ENCODE data around the gene ADCY5.

The ADCY5 gene

DNA sequence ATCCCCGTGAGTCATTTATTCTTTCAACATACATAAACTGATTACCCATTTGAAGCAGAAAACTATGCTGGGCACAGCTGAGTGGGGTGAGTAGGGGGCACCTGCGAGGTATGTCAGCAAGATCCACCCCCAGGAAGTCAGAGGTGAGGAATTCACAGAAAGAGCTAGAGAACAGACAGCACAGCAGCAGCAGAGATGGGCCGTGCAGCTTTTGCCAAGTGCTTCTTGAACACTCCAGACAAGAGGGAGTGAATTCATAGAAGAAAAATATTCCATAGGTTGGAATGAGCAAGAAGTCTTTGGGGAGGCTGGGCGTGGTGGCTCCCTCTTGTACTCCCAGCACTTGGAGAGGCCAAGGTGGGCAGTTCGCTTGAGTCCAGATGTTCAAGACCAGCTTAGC lies 9.4 kb upstream of the ADCY5 start:
- no peak for DNase-seq (ENCODE audit: low read depth in 2 of 2)

DNA sequence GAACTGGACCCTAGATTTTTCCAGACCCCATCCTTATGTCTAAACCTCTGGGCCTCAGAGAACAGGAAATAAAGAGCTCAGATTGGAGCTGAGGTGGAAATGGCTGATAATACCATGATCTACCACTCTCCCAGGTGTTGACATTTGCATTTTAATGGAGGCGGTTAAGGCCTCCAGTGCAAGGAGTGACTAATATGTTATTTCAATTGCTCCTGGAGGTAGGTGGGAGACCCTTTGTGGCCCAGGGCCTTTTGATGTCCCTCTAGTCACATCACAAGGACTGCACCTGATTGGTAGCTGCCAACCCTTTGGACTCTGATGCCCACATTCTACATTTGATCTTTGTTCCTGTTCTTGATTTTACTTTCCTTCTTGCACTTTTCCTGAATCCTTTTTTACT lies 9.0 kb upstream of the ADCY5 start:
- no peak for DNase-seq (ENCODE audit: low read depth in 2 of 2)

DNA sequence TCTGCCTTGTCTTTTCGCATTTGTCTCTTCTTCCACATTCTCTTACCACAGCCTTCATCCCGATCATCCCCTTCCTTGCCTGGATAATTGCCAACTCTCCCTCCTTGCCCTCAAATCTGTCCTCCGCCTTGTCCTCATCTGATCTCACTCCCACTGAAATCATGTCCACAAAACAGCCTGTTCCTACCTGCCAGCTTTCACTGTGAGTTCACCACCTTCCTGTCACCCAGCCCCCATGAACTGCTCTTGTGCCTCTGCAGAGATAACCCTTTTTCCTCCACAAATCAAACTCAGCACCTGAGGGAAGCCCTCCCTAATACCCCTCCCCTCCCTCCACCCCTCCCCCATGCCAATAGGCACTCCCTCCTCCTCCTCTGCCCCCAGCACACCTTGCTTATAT lies 4.8 kb upstream of the ADCY5 start:
- no peak for DNase-seq (ENCODE audit: low read depth in 2 of 2)

DNA sequence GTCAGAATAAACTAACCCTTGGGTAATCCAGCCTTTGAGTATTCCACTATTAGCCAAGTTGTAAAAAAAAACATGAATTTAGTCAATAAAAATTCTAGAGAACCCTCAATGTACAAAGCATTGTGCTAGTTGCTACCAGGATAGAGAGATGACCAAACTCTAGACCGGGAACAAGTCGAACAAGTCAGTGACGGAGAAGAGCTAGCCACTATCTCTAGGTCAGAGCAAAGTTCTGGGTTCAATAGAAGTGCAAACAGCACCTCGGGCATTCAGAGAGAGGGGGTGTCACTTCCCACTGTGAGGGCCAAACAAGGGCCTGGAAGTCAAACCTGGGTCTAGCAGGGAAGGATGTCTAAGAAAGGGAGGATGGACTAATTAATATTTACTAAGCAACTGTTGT lies 2.3 kb upstream of the ADCY5 start:
- no peak for DNase-seq (ENCODE audit: low read depth in 2 of 2)

DNA sequence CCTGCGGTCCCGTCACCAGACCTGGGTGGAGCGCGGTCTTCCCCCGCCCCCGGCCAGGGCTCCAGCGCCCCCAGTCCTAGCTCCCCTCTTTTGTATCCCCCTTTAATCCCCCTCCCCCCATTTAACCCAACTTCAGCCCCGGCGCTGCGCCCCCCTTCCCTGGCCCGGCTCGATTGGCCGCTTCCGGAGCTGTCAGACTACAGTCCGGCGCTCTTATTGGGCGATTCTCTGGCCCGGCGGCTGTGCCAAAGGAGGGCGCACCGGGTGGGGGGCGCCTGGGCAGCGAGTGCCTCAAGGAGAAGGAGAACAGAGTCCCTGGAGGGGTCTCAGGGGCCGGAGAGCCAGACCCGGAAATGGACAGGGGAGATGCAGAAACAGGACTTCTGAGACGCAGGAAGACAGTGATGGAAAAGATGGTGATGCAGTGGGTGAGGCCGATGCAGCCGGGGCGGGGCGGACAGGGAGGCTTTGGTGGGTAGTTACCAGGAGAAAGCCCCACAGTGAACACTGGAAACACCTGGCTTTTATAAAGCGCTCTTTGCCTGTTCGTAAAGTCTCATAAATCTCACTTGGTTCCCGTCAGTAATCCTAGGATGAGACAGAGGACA lies 1.2 kb upstream of the ADCY5 start:
- no peak for DNase-seq (ENCODE audit: low read depth in 2 of 2)

DNA sequence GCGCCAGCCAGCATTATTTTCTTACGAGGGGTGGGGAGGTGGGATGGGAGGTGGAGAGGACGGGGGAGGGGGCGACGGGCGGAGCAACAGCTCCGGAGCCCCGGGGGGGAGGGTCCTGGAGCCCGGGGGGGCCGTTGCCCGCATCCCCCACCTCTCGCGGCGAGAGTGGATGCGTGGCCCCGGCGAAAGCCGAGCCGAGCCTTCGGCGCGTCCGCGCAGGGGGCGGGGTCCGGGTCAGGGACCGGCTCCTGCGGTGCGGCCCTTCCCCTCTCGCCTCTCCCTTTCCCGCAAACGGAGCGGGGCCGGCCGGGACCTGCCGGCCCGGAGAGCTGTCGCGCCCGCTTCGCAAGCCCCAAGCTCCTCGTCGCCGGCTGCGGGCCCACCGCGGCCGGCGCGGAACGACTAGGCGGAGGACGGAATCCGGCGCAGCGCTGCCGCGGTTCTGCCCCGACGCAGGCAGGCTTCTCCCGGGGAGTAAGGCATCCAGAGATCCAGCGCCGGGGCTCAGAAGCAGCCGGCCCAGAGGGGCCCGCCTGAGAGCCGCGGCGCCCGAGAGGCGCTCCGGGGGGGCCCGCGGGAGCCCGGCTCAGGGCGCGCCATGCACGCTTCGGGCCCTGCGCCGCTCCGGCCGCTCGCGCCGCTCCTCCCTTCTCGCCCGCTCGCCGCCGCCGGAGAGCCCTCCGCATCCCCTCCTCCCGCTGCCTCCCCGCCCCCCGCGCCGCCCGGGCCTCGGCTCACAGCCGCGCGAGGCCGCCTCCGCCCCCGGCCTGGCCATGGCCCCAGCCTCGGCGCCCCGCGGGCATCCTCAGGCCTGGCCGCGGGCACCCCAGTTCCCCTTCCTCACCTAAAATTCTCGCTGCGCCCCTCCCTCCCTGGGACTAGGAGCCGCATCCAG lies 459 bp upstream of the ADCY5 start:
- no peak for DNase-seq (ENCODE audit: low read depth in 2 of 2)

DNA sequence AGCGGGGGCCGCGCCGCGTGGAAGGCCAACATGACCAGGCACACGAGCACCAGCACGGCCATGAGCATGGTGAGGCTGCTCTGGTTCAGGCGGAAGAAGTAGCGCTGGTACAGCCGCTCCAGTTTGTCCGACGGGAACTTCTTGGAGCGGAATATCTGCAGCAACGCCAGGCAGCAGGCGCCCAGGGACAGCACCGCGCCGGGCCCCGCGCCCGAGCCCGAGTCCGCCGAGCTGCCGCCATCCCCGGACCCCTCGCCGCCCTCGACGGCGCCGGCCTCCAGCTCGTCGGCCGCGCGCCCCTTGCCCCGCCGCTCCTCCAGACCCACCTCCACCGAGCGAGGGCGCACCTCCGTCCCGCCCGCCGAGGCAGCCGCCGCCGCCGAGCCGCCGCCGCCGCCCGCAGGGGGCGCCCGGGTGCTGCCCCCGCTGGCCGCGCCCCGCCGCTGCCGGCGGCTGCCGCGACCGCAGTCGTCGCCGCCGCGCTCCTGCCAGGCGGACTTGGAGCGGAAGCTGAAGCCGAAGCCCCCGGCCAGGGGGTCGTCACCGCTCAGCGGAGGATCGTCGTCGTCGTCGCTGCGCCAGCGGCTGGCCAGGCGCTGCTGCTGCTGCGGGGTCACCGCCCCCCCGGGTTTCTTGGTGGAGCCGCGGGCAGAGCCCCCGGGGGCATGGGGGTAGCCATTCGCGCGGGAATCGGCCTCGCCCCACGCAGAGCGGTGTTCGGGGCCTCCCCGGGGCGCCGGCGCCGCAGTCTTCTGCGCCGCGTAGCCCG lies 957 bp downstream of the ADCY5 start:
- no peak for DNase-seq (ENCODE audit: low read depth in 2 of 2)

DNA sequence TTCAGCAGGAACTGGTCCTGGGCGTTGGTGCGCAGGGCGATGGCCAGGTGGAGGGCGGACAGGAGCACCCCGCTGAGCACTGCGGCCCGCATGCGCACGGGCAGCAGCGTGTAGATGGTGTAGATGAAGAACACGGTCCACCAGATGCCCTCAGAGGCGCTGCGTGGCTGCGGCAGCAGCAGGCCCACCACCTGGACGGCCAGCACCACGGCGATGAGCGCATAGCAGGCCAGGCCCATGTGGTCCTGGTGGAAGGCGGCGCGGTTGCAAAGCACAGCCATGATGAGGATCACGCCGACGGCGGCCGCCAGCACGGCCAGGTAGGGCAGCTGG lies 1.5 kb downstream of the ADCY5 start:
- no peak for DNase-seq (ENCODE audit: low read depth in 2 of 2)

DNA sequence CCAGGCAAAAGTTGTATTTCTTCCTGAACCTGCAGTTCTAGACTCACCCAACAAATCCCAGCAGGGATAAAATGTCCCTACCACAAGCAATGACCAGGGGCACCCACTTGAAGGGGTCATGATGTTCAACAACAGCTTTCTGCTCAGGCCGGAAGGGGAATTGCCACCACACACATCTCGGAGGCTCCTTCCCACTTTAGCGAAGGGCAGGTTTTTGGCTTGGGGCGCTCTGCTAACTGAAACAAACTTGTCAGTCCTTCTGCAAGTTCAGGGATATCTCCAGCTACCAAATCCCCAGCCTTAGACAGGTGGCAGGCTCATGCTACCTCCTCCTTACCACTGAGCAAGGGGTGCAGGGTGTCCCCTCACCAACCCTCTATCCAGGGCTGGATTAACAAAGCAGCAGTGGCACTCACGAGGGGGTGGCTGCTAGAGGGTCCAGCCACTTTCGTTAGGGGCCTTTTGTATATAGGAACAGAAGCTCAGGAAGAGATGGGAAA lies 2.2 kb downstream of the ADCY5 start:
- no peak for DNase-seq (ENCODE audit: low read depth in 2 of 2)

DNA sequence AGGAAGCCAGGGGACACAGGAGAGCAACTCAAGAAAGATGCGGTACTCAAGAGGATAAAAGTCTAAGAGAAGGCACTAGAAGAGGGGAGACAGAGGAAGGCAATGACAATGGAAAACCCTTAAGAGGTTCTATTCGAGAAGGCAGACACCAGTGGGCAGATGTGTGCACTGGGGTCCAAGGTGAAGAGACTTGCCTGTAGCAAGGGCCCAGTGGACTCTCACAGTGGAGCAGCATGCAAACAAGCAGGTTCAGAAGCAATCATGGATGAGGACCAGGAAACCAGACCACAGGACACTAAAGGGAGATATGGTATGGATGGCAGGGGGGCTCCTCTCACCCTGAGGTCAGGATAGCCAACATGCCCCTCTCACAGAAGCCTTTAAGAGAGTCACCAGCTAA lies 2.7 kb downstream of the ADCY5 start:
- DNase-seq (ENCODE audit: low read depth in 2 of 2) = no peak

DNA sequence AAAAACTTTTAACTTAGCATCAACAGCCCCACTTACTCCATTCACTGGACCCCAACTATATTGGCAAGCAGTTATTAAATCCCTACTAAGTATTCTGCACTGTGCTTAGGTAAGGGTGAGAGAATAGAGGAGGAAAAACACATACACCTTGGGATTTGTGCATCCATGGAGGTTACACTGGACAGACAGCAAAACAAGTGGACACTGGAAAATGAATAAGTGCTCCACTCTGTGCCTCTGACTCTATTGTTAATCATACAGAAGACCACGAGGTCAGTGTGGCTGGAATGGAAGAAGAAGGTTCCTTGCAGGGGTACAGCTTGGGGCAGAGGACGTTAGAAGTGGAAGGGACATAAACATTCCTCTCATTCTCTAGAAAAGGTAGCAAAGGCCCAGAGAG lies 3.2 kb downstream of the ADCY5 start:
- DNase-seq (ENCODE audit: low read depth in 2 of 2) = no peak

DNA sequence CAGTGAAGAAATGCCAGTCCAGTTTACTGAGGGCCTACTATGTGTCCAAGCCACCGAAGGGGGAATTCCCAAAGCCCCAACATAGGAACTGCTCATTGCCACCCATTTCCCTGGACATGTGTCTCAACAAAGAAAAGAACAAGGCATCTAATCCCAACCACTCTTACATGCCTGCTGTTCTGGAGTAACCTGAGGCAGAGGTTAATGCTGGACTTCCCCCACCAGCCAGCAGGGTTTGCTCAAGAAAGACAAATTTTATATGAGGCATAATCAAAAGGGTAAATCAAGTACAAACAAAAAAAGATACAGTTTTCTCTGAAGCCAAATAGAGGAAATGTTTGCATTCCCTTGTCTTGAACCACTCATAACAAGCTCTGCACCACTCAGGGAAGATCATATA lies 4.1 kb downstream of the ADCY5 start:
- DNase-seq (ENCODE audit: low read depth in 2 of 2) = no peak

DNA sequence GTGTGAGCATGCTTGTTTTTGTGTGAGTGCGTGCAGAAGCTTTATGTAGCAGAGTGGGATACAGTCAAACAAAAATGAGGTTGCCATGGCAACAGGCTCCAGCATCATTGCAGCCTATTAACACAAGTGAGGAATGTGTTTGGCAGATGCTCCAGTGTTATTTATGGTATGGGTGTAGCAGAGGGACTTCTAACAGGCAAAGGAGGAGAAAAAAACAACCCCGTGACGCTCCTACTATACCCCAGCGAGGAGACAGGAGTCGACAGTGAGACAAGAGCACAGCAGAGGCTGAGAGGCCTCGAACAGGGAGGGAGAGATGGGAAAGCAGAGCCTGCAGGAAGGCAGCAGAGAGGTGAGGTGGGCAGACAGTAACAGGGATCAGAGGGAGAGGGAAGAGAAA lies 4.9 kb downstream of the ADCY5 start:
- no peak for DNase-seq (ENCODE audit: low read depth in 2 of 2)

DNA sequence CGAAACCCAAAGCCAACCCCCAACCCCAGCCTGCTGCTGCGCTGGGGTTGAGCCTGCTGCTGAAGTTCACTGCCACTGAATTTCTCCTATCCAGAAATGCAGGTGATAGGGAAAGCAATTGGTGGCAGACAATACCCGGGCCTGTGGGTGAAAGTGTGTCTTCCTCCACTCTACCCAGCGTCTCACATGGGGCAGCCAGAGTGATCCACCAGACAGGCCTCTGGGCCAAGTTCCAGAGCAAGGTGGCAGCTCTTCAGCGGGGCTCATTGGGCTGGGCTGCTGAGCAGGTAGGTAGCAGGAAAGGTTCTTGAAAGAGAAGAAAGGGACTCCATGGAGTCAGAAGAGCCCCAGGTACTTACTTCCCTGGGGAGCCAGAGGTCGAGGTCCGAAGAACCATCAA lies 6.0 kb downstream of the ADCY5 start:
- DNase-seq (ENCODE audit: low read depth in 2 of 2) = no peak

DNA sequence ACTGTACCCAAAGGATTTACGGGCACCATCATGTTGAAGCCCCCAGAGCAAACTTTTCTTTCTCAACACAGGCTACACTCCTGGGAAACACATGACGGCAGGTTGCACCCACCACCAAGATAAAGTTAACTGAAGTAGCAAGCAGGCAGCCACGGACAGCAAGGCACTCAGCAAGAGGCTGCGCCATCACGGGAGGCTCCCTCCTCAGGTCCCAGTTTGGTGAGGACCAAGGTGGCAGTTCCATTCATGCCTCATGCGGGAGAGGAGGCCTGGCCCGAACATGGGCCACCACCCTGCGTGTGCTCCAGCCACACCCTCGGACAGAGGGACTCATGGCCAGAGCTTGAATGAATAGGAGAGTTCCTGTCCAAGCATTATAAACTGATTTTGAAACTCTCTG lies 6.8 kb downstream of the ADCY5 start:
- DNase-seq (ENCODE audit: low read depth in 2 of 2) = no peak

DNA sequence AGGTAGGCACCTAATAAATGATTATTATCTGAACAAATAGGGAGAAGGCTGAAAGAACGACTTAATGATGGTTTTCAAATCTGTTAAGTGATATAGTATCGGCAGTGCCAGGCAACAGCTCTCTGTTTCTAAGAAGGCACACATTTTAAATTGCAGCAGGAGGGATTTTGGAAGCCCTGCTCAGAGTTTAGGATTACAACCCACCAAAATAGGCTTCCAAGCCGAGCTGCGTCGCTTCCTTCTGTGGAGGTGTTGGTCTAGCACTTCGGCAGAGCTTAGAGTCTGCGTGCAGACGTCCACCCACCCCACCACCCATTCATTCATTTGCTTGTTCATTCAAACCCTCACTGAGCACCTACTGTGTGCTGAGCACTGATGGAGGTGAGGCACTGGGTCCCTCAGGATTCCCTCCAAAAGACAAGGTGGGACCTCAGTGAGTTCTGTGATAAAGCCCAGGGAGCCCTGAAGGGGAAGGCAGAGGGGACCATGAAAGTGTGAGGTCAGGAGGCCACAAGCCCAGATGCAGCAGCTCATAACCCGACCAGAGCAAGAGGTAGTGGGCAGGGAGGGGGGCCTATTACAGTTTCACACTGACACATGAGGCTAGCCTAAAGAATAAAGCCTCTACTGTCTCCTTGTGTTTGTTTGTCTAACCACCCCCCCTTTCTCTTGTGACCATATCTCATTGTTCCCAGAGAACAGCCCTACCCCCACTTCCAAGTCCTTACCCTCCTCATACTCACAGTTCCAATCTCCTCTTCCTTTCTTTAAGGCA lies 8.9 kb downstream of the ADCY5 start:
- DNase-seq (ENCODE audit: low read depth in 2 of 2) = no peak

DNA sequence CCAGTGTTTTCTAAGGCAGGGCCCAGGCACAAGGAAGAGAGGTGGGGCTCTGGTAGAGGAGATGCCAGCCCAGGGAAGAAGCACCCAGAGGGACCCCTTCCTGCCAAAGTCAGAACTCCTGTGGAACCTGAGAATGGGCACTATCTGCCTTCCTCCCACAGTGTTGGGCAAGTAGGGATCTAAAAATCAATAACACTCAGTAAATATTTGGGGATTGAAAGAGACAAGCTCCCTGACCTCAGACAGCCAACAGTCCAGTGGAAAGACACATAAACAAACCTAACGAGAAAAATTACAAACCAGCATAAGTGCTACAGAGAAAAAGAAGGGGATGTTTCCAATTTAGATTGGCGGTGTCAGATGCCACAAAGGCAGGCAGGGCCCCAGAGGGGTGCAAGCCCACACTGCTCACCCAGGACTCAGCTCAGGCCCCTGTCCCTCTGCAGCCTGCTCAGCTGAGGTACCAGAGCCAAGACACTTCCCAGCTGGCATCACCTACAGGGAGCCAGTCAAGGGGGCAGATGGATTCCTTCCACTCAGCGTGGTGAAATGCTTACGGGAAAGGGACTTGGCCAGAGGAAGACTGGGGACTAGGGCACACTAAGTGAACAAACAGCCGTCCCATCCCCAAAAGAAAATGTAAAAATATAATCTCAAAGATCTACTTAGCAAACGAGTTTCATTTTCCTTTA lies 15.9 kb downstream of the ADCY5 start:
- no peak for DNase-seq (ENCODE audit: low read depth in 2 of 2)

DNA sequence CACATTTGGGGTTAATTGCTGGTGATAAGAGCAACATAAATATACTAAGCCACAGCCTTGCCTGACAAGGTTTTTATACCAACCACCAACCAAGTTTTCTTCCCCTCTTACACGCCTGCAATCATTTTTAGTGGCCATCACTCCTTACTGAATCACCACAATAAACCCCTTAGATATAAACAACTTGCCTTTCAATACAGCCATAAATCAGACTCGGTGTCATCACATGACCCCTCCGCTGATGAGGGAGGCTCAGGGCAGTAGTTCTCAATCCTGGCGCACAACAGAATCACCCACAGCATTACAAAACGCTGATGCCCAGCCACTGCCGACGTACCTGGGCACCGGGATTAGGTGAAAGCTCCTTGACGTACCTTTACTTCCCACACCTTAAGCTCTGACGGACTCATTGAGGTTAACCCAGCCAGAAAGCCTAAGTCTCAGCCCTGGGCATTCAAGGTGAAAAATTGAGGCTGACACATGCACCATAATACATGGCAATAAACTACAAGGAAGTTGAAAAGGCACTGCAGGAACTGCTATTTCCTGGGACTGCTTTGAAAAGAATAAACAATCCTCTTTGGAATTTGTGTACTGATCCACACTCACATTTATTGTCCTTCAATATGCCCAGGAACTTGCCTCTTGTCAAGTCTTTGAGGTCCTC lies 17.1 kb downstream of the ADCY5 start:
- no peak for DNase-seq (ENCODE audit: low read depth in 2 of 2)

DNA sequence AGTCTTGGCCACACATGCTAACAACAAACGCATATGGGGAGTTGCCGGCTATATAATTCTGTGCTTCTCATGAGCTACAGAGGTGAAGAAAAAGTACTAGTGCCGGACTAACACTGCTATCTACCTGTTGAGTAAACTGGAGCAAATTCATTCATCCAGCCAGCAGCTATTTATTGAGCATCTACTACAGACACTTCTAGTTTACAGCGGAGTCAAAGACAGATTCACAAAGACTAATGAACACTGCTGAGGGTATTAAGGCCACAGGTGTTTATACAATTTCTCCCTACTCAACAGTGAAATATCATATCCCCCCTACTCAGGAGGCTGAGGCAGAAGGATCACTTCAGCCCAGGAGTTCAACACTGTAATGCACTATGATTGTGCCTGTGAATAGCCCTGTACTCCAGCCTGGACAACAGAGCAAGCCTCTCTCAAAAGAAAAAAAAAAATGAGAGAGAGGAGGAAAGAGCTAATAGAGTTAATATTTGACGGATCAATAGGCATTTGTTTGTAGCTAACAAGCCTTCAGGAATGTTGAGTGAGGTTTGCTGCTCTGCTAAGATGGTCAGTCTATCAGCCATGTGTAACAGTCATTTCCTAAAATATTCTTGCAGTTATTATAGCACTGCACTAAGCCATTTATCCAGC lies 17.8 kb downstream of the ADCY5 start:
- no peak for DNase-seq (ENCODE audit: low read depth in 2 of 2)

DNA sequence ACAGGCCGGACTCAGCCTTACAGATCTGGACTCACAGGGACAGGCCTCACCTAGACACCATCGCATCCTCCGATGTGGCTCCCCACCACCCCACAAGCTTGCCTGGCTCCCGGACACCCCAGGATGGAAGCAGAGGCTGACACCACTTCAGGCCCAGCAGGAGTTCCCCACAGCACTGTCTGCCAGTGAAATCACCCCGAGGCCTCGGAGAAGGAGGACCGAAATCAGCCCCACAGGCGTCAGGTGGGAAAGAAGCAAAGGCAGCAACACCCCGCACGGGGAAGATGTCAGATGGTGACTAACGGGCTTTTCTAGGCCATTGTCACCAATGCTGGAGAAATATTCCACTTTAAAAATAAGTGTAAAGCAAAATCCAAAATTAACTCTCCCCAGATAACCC lies 18.6 kb downstream of the ADCY5 start:
- no peak for DNase-seq (ENCODE audit: low read depth in 2 of 2)
